Measurements from ENCODE around the gene UGT1A10. TPM values are rescaled to one million over a fixed set of nuclear protein-coding genes. Genes with fewer than 3 reads are reported as not detected.

Gene UGT1A10
- total and polyA plus RNA-seq, 8 donors, result not detected

DNA sequence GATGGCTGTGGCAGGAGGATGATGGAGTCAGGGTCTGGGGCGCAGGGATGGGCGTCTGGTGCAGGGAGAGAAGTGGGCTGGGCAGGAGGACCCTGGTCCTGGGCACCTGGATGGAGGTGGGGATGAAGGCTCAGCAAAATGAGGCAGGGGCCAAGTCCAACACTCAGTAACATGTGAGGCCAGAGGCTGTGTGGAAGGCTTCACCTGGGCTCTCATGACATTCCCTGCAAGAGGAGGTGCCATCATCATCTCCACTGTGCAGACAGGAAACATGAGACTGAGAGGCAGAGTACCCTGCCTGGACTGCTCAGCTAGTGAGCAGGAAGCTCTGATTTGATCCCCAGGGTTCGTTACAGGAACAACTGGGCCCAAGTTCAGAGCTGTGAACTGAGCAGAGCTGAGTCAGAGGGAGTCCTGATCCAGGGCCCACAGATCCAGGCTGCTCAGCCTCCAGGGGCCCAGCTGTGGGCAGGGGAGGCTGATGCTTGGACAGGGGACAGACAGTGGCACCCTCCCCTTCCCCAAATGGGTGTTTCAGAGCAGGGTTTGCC is 181.2 kb downstream of the UGT1A10 start:
- no peak overlapping the region for H3K4me3 ChIP-seq
- no peak for ATAC-seq
- TF ChIP-seq, protein P1, sequence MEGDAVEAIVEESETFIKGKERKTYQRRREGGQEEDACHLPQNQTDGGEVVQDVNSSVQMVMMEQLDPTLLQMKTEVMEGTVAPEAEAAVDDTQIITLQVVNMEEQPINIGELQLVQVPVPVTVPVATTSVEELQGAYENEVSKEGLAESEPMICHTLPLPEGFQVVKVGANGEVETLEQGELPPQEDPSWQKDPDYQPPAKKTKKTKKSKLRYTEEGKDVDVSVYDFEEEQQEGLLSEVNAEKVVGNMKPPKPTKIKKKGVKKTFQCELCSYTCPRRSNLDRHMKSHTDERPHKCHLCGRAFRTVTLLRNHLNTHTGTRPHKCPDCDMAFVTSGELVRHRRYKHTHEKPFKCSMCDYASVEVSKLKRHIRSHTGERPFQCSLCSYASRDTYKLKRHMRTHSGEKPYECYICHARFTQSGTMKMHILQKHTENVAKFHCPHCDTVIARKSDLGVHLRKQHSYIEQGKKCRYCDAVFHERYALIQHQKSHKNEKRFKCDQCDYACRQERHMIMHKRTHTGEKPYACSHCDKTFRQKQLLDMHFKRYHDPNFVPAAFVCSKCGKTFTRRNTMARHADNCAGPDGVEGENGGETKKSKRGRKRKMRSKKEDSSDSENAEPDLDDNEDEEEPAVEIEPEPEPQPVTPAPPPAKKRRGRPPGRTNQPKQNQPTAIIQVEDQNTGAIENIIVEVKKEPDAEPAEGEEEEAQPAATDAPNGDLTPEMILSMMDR (IDR thresholded peaks at IDR 0.05), result no peak

DNA sequence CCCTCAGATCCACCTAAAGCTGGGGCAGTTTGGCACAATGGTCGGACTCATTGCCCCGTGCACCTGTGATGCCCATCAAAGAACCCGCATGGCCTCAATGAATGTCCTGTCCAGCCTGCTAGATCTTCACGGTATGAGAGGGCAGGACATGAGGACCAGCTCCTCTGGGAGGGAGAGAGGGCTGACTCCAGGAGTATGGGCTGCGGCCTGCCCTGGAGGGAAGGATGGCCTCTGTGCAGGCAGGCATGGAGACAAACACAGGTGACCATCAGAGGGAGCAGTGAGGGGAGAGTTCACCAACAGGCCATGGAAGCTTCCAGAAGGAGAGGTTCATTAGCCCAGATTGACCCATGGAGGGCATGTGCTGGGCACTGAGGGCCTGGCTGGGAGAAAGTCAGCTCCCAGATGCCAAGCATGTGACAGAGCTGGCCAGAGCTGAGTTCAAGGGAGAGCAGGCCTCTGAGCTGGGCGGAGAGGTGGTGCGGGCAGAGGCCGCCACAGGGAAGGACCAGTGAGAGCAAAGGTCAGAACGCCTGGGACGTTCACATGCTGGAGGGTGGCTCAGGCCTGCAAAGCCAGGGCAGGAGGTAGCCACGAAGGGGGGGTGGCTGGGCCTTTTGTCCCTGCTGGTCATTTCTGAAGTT is 181.9 kb downstream of the UGT1A10 start:
- TF ChIP-seq, protein P1 (IDR thresholded peaks at IDR 0.05), result no peak
- no peak overlapping the region for H3K27ac ChIP-seq
- no peaks in the 10 kb centered on the region for H3K27me3 ChIP-seq
- H3K4me1 ChIP-seq, result no peaks in the 10 kb centered on the region
- H3K36me3 ChIP-seq, result no peaks in the 10 kb centered on the region
- ATAC-seq (no peak), DNase-seq (no peak)
- peaks cover 0 to 4% of the 10 kb centered on the region in 2 donors for H3K9me3 ChIP-seq
- no peak overlapping the region for H3K4me3 ChIP-seq
- intact Hi-C loops (cut with DNase I), result no loop called here

More for the DNA sequence above, 181.2 kb downstream of the UGT1A10 start:
- intact Hi-C loops (cut with DNase I), result no loop called here
- Histone ChIP-seq H3K9me3 (peaks cover 0 to 4% of the 10 kb centered on the region in 2 donors), H3K27ac (no peak overlapping the region), H3K4me1 (no peaks in the 10 kb centered on the region), H3K27me3 (no peaks in the 10 kb centered on the region), H3K36me3 (no peaks in the 10 kb centered on the region)
- DNase-seq, result no peak

DNA sequence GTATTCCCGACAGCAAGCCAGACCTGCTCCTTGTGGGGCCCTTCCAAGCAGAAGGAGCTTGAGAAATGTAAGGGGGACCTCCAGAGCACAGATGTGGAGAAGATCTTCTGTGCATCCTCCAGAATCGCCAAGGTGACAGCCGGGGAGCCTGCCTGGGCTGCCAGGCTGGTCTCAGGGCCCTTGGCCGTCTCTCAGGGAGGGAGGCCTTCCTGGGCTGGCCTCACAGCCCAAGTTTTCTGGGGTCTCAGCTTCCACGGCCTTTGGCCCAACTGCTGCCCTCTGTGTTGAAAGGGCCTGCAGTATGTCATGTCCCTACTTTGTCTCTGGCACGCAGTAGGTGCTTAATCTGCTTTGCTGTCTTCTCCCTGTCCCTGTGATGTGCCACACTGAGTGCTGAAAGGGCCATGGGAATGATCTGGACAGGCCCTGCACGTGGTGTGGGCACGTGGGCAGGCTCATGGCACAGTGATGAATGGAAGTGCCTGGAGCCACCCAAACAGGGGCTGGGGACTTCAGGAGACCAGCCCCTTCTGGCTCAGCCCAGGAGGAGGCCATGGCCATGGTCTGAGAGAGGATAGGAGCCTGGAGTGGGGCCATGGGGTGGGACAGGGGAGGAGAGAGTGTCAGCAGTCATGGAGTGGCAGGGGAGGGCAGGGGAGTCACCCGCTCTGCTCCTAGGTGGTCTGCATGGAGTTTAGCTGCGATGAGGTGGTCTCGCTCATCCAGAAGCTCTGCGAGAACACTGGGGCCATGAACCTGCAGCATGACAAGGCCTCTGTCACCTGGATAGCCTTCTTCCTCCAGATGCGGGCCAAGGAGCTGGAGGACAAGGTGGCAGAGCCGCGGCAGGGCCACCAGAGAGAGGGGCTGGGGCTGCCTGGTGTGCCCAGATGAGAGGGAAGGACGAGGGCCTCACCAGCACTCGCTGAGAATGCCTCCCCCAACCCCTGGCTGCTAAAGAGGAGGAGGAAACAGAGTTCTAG is 182.7 kb downstream of the UGT1A10 start:
- no peak overlapping the region for H3K4me3 ChIP-seq
- ATAC-seq, result no peak
- no peaks in the 10 kb centered on the region for H3K36me3 ChIP-seq
- intact Hi-C loops (cut with DNase I), result no loop called here
- H3K9me3 ChIP-seq, result peaks cover 0 to 4% of the 10 kb centered on the region in 2 donors
- peak in 1 of 4 donors; percentile 59 for DNase-seq
- no peaks in the 10 kb centered on the region for H3K4me1 ChIP-seq
- H3K27me3 ChIP-seq, result no peaks in the 10 kb centered on the region
- no peak overlapping the region for H3K27ac ChIP-seq
- TF ChIP-seq, protein P1 (IDR thresholded peaks at IDR 0.05), result no peak

DNA sequence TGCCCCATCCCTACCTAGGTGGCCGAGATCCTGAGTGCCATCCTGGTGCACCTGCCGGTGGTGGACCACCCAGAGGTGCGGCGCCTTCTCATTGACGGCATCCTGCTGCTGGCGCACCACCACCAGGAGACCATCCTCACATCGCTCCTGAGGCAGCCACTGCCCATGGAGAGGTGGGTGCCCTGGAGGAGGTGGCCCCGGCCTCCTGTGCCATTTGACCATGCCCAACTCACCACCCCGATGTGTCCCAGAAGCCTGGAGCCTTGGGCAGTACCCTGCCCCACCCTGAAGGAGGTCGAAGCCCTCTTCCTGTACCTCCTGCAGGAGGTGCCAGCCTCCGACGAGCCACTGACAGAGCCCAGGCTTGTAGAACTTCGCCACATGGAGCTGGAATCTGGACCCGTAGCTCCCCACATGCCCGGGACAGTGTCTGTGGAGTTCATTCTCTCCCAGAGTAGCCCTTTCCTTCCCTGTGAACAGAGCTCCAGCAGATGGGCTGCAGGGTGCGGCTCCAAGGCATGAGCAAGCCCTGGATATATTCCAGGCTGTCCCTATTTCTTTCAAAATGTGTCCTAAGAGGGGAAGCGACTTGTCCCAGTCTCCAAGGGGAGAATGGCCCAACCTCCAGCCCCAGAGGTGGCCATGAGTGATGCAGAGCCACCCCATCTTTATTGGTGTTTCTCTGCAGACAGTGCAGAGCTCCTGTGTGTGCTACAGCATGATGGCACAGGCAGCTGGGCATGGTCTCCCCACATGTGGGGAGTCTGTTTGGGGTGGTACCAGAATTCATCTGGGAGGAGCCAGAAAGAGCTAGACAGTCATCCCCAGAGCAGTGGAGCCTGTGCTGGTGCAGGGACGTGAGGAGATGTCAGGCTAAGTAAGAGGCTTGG is 183.9 kb downstream of the UGT1A10 start:
- intact Hi-C loops (cut with DNase I), result no loop called here
- H3K4me1 ChIP-seq, result no peaks in the 10 kb centered on the region
- no peaks in the 10 kb centered on the region for H3K36me3 ChIP-seq
- DNase-seq, result peak in 1 of 4 donors; percentile 49
- H3K27ac ChIP-seq, result no peak overlapping the region
- peaks cover 0 to 4% of the 10 kb centered on the region in 2 donors for H3K9me3 ChIP-seq
- no peak overlapping the region for H3K4me3 ChIP-seq
- ATAC-seq, result no peak
- no peaks in the 10 kb centered on the region for H3K27me3 ChIP-seq
- TF ChIP-seq, protein P1 (IDR thresholded peaks at IDR 0.05), result no peak

All from left lung (tissue), 10 donors.